SK-N-SH treated with all-trans-retinoic acid at 6 μM for 48 hours (cell line): ENCODE results near the gene SORL1.

Experiments
- ATAC-seq: fragments of 200-7000 bp; cut with Tn5 transposase; 3 replicates; pipeline ENCODE4 v1.9.1; 2020; ENCODE audit warnings: mild to moderate bottlenecking, moderate library complexity
- ARNTL ChIP-seq: fragments of 450-650 bp; formaldehyde crosslinking; IDR thresholded peaks from 2 replicates; pipeline ENCODE4 v1.5.0; 2020; ENCODE audit warnings: low read depth, mild to moderate bottlenecking, moderate library complexity, borderline replicate concordance
- BACH2 ChIP-seq: fragments of 250-450 bp; sonication (Bioruptor Pico); IDR thresholded peaks from 2 replicates; pipeline ENCODE4 v1.9.0; 2021; ENCODE audit warnings: mild to moderate bottlenecking, borderline replicate concordance
- GLIS3 ChIP-seq: fragments of 250-450 bp; sonication (Bioruptor Pico); IDR thresholded peaks from 2 replicates; pipeline ENCODE4 v1.5.0; 2020; ENCODE audit warnings: mild to moderate bottlenecking, moderate library complexity
- ISL1 ChIP-seq: fragments of 250-450 bp; sonication (Bioruptor Pico); IDR thresholded peaks from 2 replicates; pipeline ENCODE4 v2.1.2; 2022; ENCODE audit warnings: mild to moderate bottlenecking, moderate library complexity
- OSR1 ChIP-seq: fragments of 250-450 bp; sonication (Bioruptor Pico); IDR thresholded peaks from 2 replicates; pipeline ENCODE4 v1.8.0; 2022; ENCODE audit warnings: moderate library complexity, mild to moderate bottlenecking, inconsistent platforms
- PPARA ChIP-seq: fragments of 250-450 bp; sonication (Bioruptor Pico); IDR thresholded peaks from 2 replicates; pipeline ENCODE4 v1.5.0; 2020; ENCODE audit warnings: mild to moderate bottlenecking, borderline replicate concordance
- SNAI2 ChIP-seq: fragments of 250-450 bp; sonication (Bioruptor Pico); IDR thresholded peaks from 2 replicates; pipeline ENCODE4 v1.5.0; 2020; ENCODE audit warnings: mild to moderate bottlenecking, moderate library complexity
- TCF4 ChIP-seq: fragments of 250-450 bp; sonication (Bioruptor Pico); IDR thresholded peaks from 2 replicates; pipeline ENCODE4 v1.8.0; 2021; ENCODE audit warnings: mild to moderate bottlenecking, moderate library complexity, borderline replicate concordance
- TOX ChIP-seq: fragments of 250-450 bp; sonication (Bioruptor Pico); IDR thresholded peaks from 2 replicates; pipeline ENCODE4 v1.8.0; 2021; ENCODE audit warnings: mild to moderate bottlenecking, moderate library complexity, borderline replicate concordance
- TSHZ2 ChIP-seq: fragments of 250-450 bp; sonication (Bioruptor Pico); IDR thresholded peaks from 2 replicates; pipeline ENCODE4 v1.5.0; 2020; ENCODE audit warnings: mild to moderate bottlenecking, moderate library complexity
- ZC3H10 ChIP-seq: fragments of 250-450 bp; sonication (Bioruptor Pico); IDR thresholded peaks from 2 replicates; pipeline ENCODE4 v1.5.1; 2021; ENCODE audit warnings: mild to moderate bottlenecking, moderate library complexity
- ZFP30 ChIP-seq: fragments of 450-650 bp; formaldehyde crosslinking; IDR thresholded peaks from 2 replicates; pipeline ENCODE4 v1.5.0; 2022; ENCODE audit warnings: mild to moderate bottlenecking, moderate library complexity
- ZNF565 ChIP-seq: fragments of 450-650 bp; formaldehyde crosslinking; conservative IDR thresholded peaks from 2 replicates; pipeline ENCODE4 v1.5.0; 2020; ENCODE audit warnings: low read depth, mild to moderate bottlenecking, moderate library complexity
- ZNF70 ChIP-seq: fragments of 450-650 bp; formaldehyde crosslinking; IDR thresholded peaks from 2 replicates; pipeline ENCODE4 v1.5.0; 2020; ENCODE audit warnings: mild to moderate bottlenecking, moderate library complexity
- TF ChIP-seq, protein P1 (sequence below): fragments of 250-450 bp; sonication (Bioruptor Pico); IDR thresholded peaks from 2 replicates; pipeline ENCODE4 v1.8.0; 2020; ENCODE audit warnings: mild to moderate bottlenecking, moderate library complexity, borderline replicate concordance
- TF ChIP-seq, protein P2 (sequence below): fragments of 250-450 bp; sonication (Bioruptor Pico); IDR thresholded peaks from 2 replicates; pipeline ENCODE4 v1.5.1; 2021; ENCODE audit warnings: mild to moderate bottlenecking, moderate library complexity

The SORL1 gene

GRCh38 chr11:121431820-121432526 is 20.1 kb upstream of the SORL1 start:
- no peak for ATAC-seq
- TF ChIP-seq, protein P1, sequence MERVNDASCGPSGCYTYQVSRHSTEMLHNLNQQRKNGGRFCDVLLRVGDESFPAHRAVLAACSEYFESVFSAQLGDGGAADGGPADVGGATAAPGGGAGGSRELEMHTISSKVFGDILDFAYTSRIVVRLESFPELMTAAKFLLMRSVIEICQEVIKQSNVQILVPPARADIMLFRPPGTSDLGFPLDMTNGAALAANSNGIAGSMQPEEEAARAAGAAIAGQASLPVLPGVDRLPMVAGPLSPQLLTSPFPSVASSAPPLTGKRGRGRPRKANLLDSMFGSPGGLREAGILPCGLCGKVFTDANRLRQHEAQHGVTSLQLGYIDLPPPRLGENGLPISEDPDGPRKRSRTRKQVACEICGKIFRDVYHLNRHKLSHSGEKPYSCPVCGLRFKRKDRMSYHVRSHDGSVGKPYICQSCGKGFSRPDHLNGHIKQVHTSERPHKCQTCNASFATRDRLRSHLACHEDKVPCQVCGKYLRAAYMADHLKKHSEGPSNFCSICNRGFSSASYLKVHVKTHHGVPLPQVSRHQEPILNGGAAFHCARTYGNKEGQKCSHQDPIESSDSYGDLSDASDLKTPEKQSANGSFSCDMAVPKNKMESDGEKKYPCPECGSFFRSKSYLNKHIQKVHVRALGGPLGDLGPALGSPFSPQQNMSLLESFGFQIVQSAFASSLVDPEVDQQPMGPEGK (CRISPR knock-in tag): no peak
- TF ChIP-seq BACH2 (CRISPR knock-in tag): no peak
- TF ChIP-seq ZFP30 (CRISPR knock-in tag): no peak

GRCh38 chr11:121435132-121435531 is 17.0 kb upstream of the SORL1 start:
- TF ChIP-seq TSHZ2 (CRISPR knock-in tag) (no peak), ZC3H10 (CRISPR knock-in tag) (no peak), PPARA (CRISPR knock-in tag) (no peak), SNAI2 (CRISPR knock-in tag) (no peak), ARNTL (CRISPR knock-in tag) (no peak), ZNF70 (CRISPR knock-in tag) (no peak), ISL1 (CRISPR knock-in tag) (no peak), TCF4 (no peak), OSR1 (CRISPR knock-in tag) (no peak), ZFP30 (CRISPR knock-in tag) (no peak), TOX (CRISPR knock-in tag) (no peak), GLIS3 (CRISPR knock-in tag) (no peak)
- TF ChIP-seq, protein P2, sequence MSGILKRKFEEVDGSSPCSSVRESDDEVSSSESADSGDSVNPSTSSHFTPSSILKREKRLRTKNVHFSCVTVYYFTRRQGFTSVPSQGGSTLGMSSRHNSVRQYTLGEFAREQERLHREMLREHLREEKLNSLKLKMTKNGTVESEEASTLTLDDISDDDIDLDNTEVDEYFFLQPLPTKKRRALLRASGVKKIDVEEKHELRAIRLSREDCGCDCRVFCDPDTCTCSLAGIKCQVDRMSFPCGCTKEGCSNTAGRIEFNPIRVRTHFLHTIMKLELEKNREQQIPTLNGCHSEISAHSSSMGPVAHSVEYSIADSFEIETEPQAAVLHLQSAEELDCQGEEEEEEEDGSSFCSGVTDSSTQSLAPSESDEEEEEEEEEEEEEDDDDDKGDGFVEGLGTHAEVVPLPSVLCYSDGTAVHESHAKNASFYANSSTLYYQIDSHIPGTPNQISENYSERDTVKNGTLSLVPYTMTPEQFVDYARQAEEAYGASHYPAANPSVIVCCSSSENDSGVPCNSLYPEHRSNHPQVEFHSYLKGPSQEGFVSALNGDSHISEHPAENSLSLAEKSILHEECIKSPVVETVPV (CRISPR knock-in tag): no peak
- no peak for ATAC-seq

DNA sequence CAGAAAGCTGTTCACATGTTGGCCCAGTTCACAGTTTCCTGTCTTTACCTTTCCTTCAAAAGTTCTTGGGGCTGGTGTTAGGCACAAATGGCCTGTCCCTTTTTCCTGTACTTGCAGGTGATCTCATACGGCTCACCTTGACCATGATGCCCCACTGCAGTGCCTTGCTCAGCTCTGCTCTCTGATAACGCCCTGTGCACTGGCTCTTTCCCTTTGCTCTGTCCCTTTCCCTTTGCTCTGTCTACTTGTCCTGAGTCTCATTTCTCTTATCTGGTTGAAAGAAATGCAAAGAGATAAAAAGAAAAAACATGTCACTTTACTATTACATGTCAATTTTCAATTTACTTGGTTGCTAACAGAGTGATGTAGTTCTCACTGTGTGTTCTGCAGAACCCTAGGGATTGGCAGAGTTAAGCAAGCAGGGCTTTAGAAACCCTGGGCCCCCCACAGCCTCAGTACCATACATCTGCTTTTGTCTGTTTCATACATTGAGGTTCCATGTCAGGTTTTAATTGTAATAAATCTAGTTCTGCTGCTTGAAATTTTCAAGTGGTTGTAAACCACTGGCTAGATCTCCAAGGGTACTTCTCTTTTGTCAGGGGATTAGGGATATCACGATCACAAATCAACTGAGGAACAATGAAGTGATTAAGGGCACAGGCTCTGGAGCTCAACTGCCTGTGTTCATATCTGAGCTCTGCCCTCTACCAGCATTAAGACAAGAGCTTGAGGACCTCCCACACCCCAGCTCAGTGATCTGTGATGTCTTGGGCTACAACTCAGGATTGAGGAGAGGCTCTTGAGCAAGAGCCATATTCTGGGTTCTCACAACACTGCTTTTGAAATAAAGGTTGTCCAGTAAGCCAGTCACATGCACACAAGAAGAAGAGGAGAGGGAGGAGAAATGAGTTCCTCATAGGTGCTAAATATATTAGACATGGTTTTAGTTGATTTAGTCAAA is 16.3 kb upstream of the SORL1 start:
- ATAC-seq: no peak
- TF ChIP-seq TSHZ2 (CRISPR knock-in tag) (no peak), PPARA (CRISPR knock-in tag) (no peak)

GRCh38 chr11:121437018-121437685 is 15.0 kb upstream of the SORL1 start:
- TF ChIP-seq TCF4 (no peak), OSR1 (CRISPR knock-in tag) (no peak), GLIS3 (CRISPR knock-in tag) (no peak), ZNF565 (CRISPR knock-in tag) (no peak)
- TF ChIP-seq, protein P2 (CRISPR knock-in tag): no peak
- ATAC-seq: no peak
